Right lobe of liver (tissue), 6 donors: ENCODE results near the gene LYSMD3. TPM values are rescaled to one million over a fixed set of nuclear protein-coding genes. Genes with fewer than 3 reads are reported as not detected.
A peak's percentile ranks its signal among the peaks of the same experiment; 100 is the strongest.
"Not testable (repeated sequence)": the region's sequence is repeated elsewhere in the genome, so short reads cannot be mapped to it uniquely, and the experiment has no call there.

Source experiments
- ATAC-seq, 4 donors: fragments of 200-7000 bp; cut with Tn5 transposase; one replicate each; pipeline ENCODE4 v1.9.1; 2020; ENCODE audit warnings: mild to moderate bottlenecking in 4 of 4, moderate library complexity in 4 of 4
- DNase-seq, 3 donors: peaks; one replicate each; pipeline ENCODE4 v3.0.0-alpha.2; 2020
- H3K27ac ChIP-seq, 3 donors: fragments of 200-600 bp; one replicate each; pipeline ENCODE4 v1.8.0; 2022
- H3K27me3 ChIP-seq, 2 donors: fragments of 200-600 bp; one replicate each; pipeline ENCODE4 v1.8.0; 2022
- H3K36me3 ChIP-seq, 4 donors: fragments of 200-600 bp; sonication (generic) in 1 of 4; one replicate each; pipeline versions ENCODE4 v1.5.1 to v1.8.0; 2017 to 2022; ENCODE audit warnings: control low read depth in 1 of 4
- H3K4me1 ChIP-seq, 4 donors: fragments of 200-600 bp; sonication (generic) in 1 of 4; one replicate each; pipeline versions ENCODE4 v1.5.1 to v1.8.0; 2017 to 2022; ENCODE audit warnings: control low read depth in 1 of 4
- H3K4me3 ChIP-seq, 3 donors: fragments of 200-600 bp; one replicate each; pipeline ENCODE4 v1.8.0; 2022
- H3K9me3 ChIP-seq, 4 donors: fragments of 200-600 bp; sonication (generic) in 1 of 4; one replicate each; pipeline versions ENCODE4 v1.5.1 to v1.8.0; 2017 to 2022; ENCODE audit warnings: control low read depth in 1 of 4
- CTCF ChIP-seq, 4 donors: fragments of 200-600 bp in 3 of 4; fragments of 450-650 bp in 1 of 4; IDR thresholded peaks; one replicate each; pipeline versions ENCODE4 v1.5.1 to v1.8.0; 2016 to 2022; ENCODE audit warnings: antibody characterized with exemption in 4 of 4, mild to moderate bottlenecking in 2 of 4
- POLR2A ChIP-seq: fragments of 450-650 bp; IDR thresholded peaks from one replicate; pipeline ENCODE4 v1.6.1; 2017; ENCODE audit warnings: antibody characterized with exemption, mild to moderate bottlenecking
- WGBS: methylation state at CpG from one replicate; pipeline ENCODE4 v1.1.6; 2018; ENCODE audit warnings: low coverage, low lambda C conversion rate; ENCODE audit not compliant: insufficient coverage; ENCODE audit errors: missing lambda C conversion rate; 5-methylcytosine and 5-hydroxymethylcytosine counted together
- intact Hi-C, 2 donors: fragments of 100-400 bp; cut with DNase I; formaldehyde crosslinking; loops; one replicate each; pipeline versions ENCODE4 v1.11.2 to v1.14.1; 2022
- long read RNA-seq: library from polyadenylated mRNA; unstranded; transcript quantifications from one replicate; pipeline ENCODE4 v2.0.0, GENCODE V29; 2019
- total RNA-seq, 6 experiments: library from RNA; depleted of rRNA in 2 of 6; stranded (reverse); fragments of >200 nt in 2 of 6; fragmentation: NEBNext Ultra II Directional in 3 of 6; extraction: Animal tissue kit (Norgen Biotek cat#: 25700) in 3 of 6; gene quantifications; one replicate each; pipeline versions ENCODE4 v1.1.0 to v1.2.4, GENCODE V29; 2016 to 2023
- donor health status: DM: no; HTN: yes; CAD: no.
- donor health status: DM: no; HTN: no; CAD: no.
- donor health status: DM: no; HTN: no; CAD: no.
- donor health status: DM: no; HTN: yes; CAD: no.
- donor health status: DM: no; HTN: yes; CAD: no.

LYSMD3 gene
- 10 to 100 TPM; 11.4 to 16.6 (median 13.3) TPM for total RNA-seq
- long read RNA-seq, full-length matches to known transcripts: 2 of 2 reads
- long read RNA-seq, partial matches to known transcripts: 0 of 2 reads
- long read RNA-seq, other reads (novel, unspliced or antisense): 0 of 2 reads

- DNase-seq: peak; percentile 99
- peak; percentile 97 to 99 (median 98) for ATAC-seq
- intact Hi-C loops: no loop called here
- H3K27ac ChIP-seq: peak within 1 kb of the TSS; percentile 93 to 96 (median 95)
- 0% methylated on average over 4 of the region's 64 CpGs for WGBS
- H3K4me3 ChIP-seq: peak within 1 kb of the TSS; percentile 83 to 86 (median 85)
- no peaks in the 10 kb centered on the region for H3K27me3 ChIP-seq
- no peaks in the 10 kb centered on the region for H3K9me3 ChIP-seq
- peaks cover 0 to 9% (median 0%) of the 10 kb centered on the region in 4 donors for H3K36me3 ChIP-seq
- peaks cover 0 to 28% (median 5%) of the 10 kb centered on the region in 4 donors for H3K4me1 ChIP-seq
- TF ChIP-seq CTCF (IDR thresholded peaks at IDR 0.05) (no peak), POLR2A (peak; percentile 91)
These were observed at the start of gene LYSMD3 for GRCh38 chr5:90529194-90529938. Gene LYSMD3, minus strand, starts transcription at chr5:90529584. Its CDS starts 4,295 bp downstream, at chr5:90525289.

GRCh38 chr5:90576566-90576965 is 47.2 kb upstream of the LYSMD3 start:
- intact Hi-C loops, H3K4me3 ChIP-seq, H3K4me1 ChIP-seq, H3K27ac ChIP-seq, H3K9me3 ChIP-seq, ATAC-seq, H3K36me3 ChIP-seq, H3K27me3 ChIP-seq, DNase-seq: not testable (repeated sequence)
- WGBS: 58% methylated on average over 3 of the region's 3 CpGs

GRCh38 chr5:90575712-90576111 is 46.3 kb upstream of the LYSMD3 start:
- TF ChIP-seq CTCF (IDR thresholded peaks at IDR 0.05) (no peak), POLR2A (no peak)
- Histone ChIP-seq H3K36me3 (no peaks in the 10 kb centered on the region), H3K9me3 (no peaks in the 10 kb centered on the region), H3K4me3 (no peak overlapping the region), H3K27ac (no peak overlapping the region), H3K27me3 (no peaks in the 10 kb centered on the region), H3K4me1 (no peaks in the 10 kb centered on the region)
- intact Hi-C loops: no loop called here
- ATAC-seq (no peak), DNase-seq (no peak)
- 75% methylated on average over 2 of the region's 5 CpGs for WGBS

- Histone ChIP-seq H3K9me3 (no peaks in the 10 kb centered on the region), H3K27ac (no peak overlapping the region), H3K4me1 (no peaks in the 10 kb centered on the region), H3K36me3 (no peaks in the 10 kb centered on the region), H3K27me3 (no peaks in the 10 kb centered on the region), H3K4me3 (no peak overlapping the region)
- ATAC-seq: no peak
- intact Hi-C loops: no loop called here
- TF ChIP-seq POLR2A (no peak), CTCF (IDR thresholded peaks at IDR 0.05) (no peak)
- WGBS: 86% methylated on average over 1 of the region's 1 CpG
- no peak for DNase-seq
These were observed 41.9 kb upstream of the LYSMD3 start for GRCh38 chr5:90571147-90571773.

GRCh38 chr5:90570034-90570433 is 40.6 kb upstream of the LYSMD3 start:
- DNase-seq: no peak
- Histone ChIP-seq H3K9me3 (no peaks in the 10 kb centered on the region), H3K4me3 (no peak overlapping the region), H3K27ac (no peak overlapping the region), H3K4me1 (no peaks in the 10 kb centered on the region), H3K27me3 (no peaks in the 10 kb centered on the region), H3K36me3 (no peaks in the 10 kb centered on the region)
- 23% methylated on average over 2 of the region's 2 CpGs for WGBS
- TF ChIP-seq POLR2A (no peak), CTCF (IDR thresholded peaks at IDR 0.05) (no peak)
- ATAC-seq: no peak
- intact Hi-C loops: no loop called here
